Tibial nerve (tissue), 4 donors: ENCODE results near the gene FMO2. TPM values are rescaled to one million over a fixed set of nuclear protein-coding genes. Genes with fewer than 3 reads are reported as not detected.
A peak's percentile ranks its signal among the peaks of the same experiment; 100 is the strongest.

Experiments
- DNase-seq, 2 donors: peaks; one replicate each; pipeline ENCODE4 v3.0.0-alpha.2; 2019; ENCODE audit warnings: low spot score in 2 of 2
- H3K27ac ChIP-seq, 4 donors: fragments of 200-600 bp; sonication (generic) in 3 of 4; one replicate each; pipeline ENCODE4 v1.5.1; 2017 to 2019; ENCODE audit warnings: mild to moderate bottlenecking in 1 of 4
- H3K27me3 ChIP-seq, 2 donors: fragments of 200-600 bp; sonication (generic) in 1 of 2; one replicate each; pipeline versions ENCODE4 v1.5.1 to v1.6.0; 2017 to 2019
- H3K36me3 ChIP-seq, 3 donors: fragments of 200-600 bp; sonication (generic); one replicate each; pipeline ENCODE4 v1.5.1; 2018 to 2019
- H3K4me1 ChIP-seq, 4 donors: fragments of 200-600 bp; sonication (generic) in 3 of 4; one replicate each; pipeline ENCODE4 v1.5.1; 2017 to 2019
- H3K4me3 ChIP-seq, 4 donors: fragments of 200-600 bp; sonication (generic) in 3 of 4; one replicate each; pipeline ENCODE4 v1.5.1; 2017 to 2019; ENCODE audit warnings: mild to moderate bottlenecking in 1 of 4, moderate library complexity in 1 of 4
- H3K9me3 ChIP-seq, 4 donors: fragments of 200-600 bp; sonication (generic) in 3 of 4; one replicate each; pipeline ENCODE4 v1.5.1; 2017 to 2019
- EP300 ChIP-seq, 2 donors: sonication (generic); formaldehyde crosslinking; IDR thresholded peaks; one replicate each; pipeline ENCODE4 v1.6.1; 2017; ENCODE audit warnings: antibody characterized with exemption in 2 of 2, mild to moderate bottlenecking in 1 of 2
- POLR2A ChIP-seq, 2 donors: fragments of 450-650 bp; IDR thresholded peaks; one replicate each; pipeline ENCODE4 v1.6.1; 2017; ENCODE audit warnings: antibody characterized with exemption in 2 of 2, mild to moderate bottlenecking in 2 of 2, moderate library complexity in 2 of 2
- WGBS, 2 donors: methylation state at CpG; one replicate each; pipeline ENCODE4 v1.1.5; 2018; 5-methylcytosine and 5-hydroxymethylcytosine counted together
- total RNA-seq, 4 donors: library from RNA; depleted of rRNA; stranded (reverse); fragments of >200 nt; gene quantifications; one replicate each; pipeline ENCODE4 v1.1.0, GENCODE V29; 2016
- TF ChIP-seq, protein P1 (sequence below), 5 experiments: fragments of 200-600 bp in 3 of 5; fragments of 450-650 bp in 2 of 5; sonication (generic) in 3 of 5; IDR thresholded peaks; one replicate each; pipeline ENCODE4 v1.5.1; 2016 to 2019; ENCODE audit warnings: antibody characterized with exemption in 5 of 5, mild to moderate bottlenecking in 3 of 5, moderate library complexity in 2 of 5

Gene FMO2
- total RNA-seq, 4 donors from 2014 or later = 25.7 to 36.6 (median 33.7) TPM

DNA sequence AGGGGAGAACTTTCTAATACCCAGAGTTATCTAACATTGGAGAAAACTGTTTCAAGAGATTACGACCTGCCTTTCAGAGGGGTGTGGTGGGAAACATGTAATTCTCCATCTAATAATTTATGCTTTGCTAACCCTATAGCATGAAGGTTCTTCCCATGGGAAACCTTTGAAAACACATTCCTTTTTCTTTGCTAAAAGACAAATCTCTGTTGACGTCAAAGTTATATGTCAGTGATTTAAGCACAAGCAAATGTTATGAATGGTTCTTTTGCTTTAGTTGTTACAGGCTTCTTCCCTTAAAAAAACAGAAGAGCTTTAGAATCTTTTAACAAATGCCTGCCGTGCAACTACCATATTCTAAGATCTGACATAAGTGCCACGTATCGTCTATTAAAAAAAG is 19.2 kb downstream of the FMO2 start:
- WGBS, 2 donors = 61 to 66% methylated on average over 5 of the region's 5 CpGs
- Histone ChIP-seq H3K4me1 (no peaks in the 10 kb centered on the region), H3K36me3 (peaks cover 0 to 3% (median 0%) of the 10 kb centered on the region in 3 donors), H3K27me3 (no peaks in the 10 kb centered on the region), H3K9me3 (no peaks in the 10 kb centered on the region), H3K27ac (no peak overlapping the region), H3K4me3 (no peak overlapping the region)
- no peak for DNase-seq
- TF ChIP-seq, protein P1, sequence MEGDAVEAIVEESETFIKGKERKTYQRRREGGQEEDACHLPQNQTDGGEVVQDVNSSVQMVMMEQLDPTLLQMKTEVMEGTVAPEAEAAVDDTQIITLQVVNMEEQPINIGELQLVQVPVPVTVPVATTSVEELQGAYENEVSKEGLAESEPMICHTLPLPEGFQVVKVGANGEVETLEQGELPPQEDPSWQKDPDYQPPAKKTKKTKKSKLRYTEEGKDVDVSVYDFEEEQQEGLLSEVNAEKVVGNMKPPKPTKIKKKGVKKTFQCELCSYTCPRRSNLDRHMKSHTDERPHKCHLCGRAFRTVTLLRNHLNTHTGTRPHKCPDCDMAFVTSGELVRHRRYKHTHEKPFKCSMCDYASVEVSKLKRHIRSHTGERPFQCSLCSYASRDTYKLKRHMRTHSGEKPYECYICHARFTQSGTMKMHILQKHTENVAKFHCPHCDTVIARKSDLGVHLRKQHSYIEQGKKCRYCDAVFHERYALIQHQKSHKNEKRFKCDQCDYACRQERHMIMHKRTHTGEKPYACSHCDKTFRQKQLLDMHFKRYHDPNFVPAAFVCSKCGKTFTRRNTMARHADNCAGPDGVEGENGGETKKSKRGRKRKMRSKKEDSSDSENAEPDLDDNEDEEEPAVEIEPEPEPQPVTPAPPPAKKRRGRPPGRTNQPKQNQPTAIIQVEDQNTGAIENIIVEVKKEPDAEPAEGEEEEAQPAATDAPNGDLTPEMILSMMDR (IDR thresholded peaks at IDR 0.05) = no peak
- no peak for TF ChIP-seq EP300 (IDR thresholded peaks at IDR 0.05)

DNA sequence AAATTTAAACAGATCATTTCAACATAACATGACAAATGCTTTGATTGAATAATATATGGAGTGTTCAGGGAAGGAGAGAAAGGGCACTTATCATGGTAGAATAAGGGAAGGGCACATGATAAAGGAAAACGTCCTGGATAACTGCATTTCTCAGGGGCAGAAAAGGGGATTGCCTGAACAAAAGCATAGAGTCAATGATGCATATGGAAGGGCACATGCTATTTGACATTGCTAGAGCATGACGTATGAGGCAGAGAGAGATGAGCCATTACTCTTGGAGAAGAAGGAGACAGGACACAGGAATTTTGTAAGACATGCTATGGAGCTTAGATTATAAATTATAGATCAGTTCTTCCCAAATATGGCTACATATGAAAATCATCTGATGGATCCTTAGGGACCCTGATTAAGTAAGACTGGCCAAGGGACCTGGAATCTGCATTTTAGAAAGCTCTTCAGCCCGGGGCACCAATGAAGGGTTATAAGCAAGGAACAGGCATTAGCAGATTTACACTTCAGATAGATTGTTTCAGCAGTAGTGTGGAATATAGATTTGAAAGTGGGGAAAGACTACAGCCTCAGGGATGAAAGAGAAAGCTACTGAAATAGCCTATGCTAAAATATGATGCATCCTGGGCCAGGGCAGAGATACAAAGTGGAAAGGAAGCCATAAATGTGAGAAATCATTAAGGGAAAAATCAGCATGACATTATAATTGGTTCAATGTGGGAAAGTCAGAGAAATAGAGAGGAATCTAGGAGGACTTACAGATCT is 21.3 kb downstream of the FMO2 start:
- Histone ChIP-seq H3K36me3 (peaks cover 0 to 3% (median 0%) of the 10 kb centered on the region in 3 donors), H3K4me1 (peaks cover 0 to 10% (median 0%) of the 10 kb centered on the region in 4 donors), H3K27ac (peak overlapping the region in 1 of 4 donors; percentile 8), H3K27me3 (no peaks in the 10 kb centered on the region), H3K9me3 (no peaks in the 10 kb centered on the region), H3K4me3 (no peak overlapping the region)
- no peak for TF ChIP-seq EP300 (IDR thresholded peaks at IDR 0.05)
- TF ChIP-seq POLR2A (IDR thresholded peaks at IDR 0.05) = no peak
- TF ChIP-seq, protein P1 (IDR thresholded peaks at IDR 0.05) = no peak
- no peak for DNase-seq
- WGBS, 2 donors = 48 to 71% methylated on average over 3 of the region's 3 CpGs

DNA sequence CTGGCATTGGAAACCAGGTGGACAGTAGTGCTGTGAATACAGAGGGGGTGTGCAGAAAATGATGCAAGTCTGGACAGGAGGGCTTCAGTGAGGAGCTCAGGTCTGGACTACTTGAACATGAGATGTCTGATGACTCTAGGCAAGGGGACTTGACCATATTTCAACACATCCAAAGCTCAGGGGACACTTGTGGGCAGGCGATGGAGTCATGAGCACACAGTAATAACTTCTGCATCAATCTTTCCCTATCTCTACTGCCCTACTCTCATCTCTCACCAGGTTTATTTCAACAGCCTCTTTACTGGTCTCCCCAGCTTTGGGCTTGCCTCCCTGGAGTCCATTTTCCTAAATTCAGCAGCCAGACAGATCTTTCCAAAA is 21.9 kb downstream of the FMO2 start:
- peaks cover 0 to 3% (median 0%) of the 10 kb centered on the region in 3 donors for H3K36me3 ChIP-seq
- no peaks in the 10 kb centered on the region for H3K27me3 ChIP-seq
- peak in 1 of 2 donors; percentile 67 for TF ChIP-seq EP300 (IDR thresholded peaks at IDR 0.05)
- TF ChIP-seq, protein P1 (IDR thresholded peaks at IDR 0.05) = no peak
- H3K27ac ChIP-seq = peak overlapping the region in 1 of 4 donors; percentile 8
- peaks cover 0 to 10% (median 0%) of the 10 kb centered on the region in 4 donors for H3K4me1 ChIP-seq
- no peak overlapping the region for H3K4me3 ChIP-seq
- no peaks in the 10 kb centered on the region for H3K9me3 ChIP-seq
- peak in 1 of 2 donors; percentile 62 for DNase-seq
- 80 to 84% methylated on average over 1 of the region's 1 CpG for WGBS, 2 donors

DNA sequence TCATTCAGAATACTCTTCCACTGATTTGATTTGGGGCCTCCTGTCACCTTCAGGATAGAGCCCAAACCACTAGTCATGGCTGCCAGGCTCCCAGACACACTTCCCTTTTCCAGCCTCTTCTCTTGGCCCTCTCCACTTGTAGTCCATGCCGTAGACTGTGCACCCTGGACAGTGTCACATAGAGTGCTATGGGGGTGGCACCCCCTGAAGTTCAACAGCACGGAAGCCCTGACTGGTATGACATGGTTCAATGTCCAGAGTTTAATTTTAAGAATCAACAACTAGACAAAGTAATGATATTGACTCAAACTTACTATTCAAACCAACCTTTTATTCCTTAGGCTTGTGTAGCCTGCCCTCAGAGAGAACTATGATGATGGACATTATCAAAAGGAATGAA is 22.3 kb downstream of the FMO2 start:
- TF ChIP-seq, protein P1 (IDR thresholded peaks at IDR 0.05) = no peak
- TF ChIP-seq POLR2A (IDR thresholded peaks at IDR 0.05) = no peak
- TF ChIP-seq EP300 (IDR thresholded peaks at IDR 0.05) = no peak
- no peak for DNase-seq
- H3K4me3 ChIP-seq = no peak overlapping the region
- H3K9me3 ChIP-seq = no peaks in the 10 kb centered on the region
- no peaks in the 10 kb centered on the region for H3K27me3 ChIP-seq
- H3K27ac ChIP-seq = no peak overlapping the region
- H3K36me3 ChIP-seq = peaks cover 0 to 3% (median 0%) of the 10 kb centered on the region in 3 donors
- 70 to 92% methylated on average over 2 of the region's 2 CpGs for WGBS, 2 donors
- peaks cover 0 to 10% (median 0%) of the 10 kb centered on the region in 4 donors for H3K4me1 ChIP-seq

DNA sequence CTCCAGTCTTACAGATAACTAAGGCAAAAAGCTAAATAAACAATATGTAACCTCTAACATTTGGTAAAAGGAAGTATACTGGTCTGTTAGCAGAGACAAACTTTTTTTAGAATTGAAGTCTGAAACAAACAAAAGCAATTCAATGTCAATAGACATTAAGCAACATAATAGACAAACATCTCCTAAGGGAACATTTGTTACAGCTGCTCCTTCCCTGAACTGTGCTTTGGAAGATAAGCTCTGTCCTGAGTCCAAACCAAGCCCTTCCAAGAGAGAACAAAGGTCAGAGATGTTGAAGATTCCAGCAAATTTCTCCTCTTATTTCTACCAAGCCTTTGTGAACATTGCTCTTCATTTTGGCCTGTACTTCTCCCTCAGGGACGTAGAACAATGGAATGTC is 25.3 kb downstream of the FMO2 start:
- TF ChIP-seq EP300 (IDR thresholded peaks at IDR 0.05) (peak in 1 of 2 donors; percentile 84), POLR2A (IDR thresholded peaks at IDR 0.05) (no peak)
- TF ChIP-seq, protein P1 (IDR thresholded peaks at IDR 0.05) = no peak
- WGBS, 2 donors = 18 to 25% methylated on average over 1 of the region's 1 CpG
- H3K4me3 ChIP-seq = no peak overlapping the region
- peak in 1 of 2 donors; percentile 51 for DNase-seq
- no peak overlapping the region for H3K27ac ChIP-seq
- no peaks in the 10 kb centered on the region for H3K9me3 ChIP-seq
- H3K4me1 ChIP-seq = peaks cover 0 to 10% (median 0%) of the 10 kb centered on the region in 4 donors
- no peaks in the 10 kb centered on the region for H3K27me3 ChIP-seq
- peaks cover 0 to 3% (median 0%) of the 10 kb centered on the region in 3 donors for H3K36me3 ChIP-seq
